HPDE6-E6E7 (cell line): Measurements from ENCODE around the gene UQCRC2.
A peak's percentile ranks its signal among the peaks of the same experiment; 100 is the strongest.
"Not testable (repeated sequence)": the region's sequence is repeated elsewhere in the genome, so short reads cannot be mapped to it uniquely, and the experiment has no call there.

Experiments used
- DNase-seq: peaks from one replicate; pipeline ENCODE4 v3.0.0; 2011; ENCODE audit warnings: missing footprints; ENCODE audit errors: extremely low spot score

Gene UQCRC2

DNA sequence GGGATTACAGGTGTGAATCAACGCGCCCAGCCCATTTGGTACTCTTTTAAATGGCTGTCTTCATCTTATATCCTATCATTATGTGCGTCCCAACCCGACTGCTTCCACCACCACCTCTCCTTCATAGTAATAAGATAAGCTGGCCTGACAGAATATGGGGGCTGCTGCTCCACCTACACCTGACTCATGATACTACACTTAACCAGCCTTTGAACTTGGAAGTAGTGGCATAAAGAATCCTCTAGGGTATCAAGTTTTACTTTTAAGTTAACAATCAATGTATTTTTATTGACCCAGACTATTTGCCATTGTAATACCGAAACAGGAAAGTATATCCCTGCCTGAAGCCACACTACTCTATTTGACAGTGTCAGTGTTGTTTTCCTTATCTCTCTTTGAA lies 28.9 kb downstream of the UQCRC2 start:
- no peak for DNase-seq

DNA sequence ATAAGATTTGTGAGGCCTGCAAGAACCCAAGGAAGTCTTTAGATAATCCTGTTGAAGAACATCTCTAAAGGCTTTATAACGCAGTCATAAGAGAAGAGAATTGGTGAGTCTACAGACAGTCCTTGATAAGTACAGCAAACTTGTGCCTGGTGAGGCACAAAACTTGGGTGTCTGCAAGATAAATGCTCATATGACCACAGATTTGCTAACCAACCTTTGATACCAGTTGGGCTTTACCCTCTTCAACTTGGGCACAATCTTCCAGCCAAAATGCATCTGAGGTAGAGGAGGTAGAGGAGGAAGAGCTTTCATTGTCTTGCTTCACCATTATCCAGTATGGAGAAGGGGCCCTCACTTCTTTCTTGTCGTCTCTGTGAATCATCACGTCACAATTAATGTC lies 30.9 kb downstream of the UQCRC2 start:
- DNase-seq: no peak

DNA sequence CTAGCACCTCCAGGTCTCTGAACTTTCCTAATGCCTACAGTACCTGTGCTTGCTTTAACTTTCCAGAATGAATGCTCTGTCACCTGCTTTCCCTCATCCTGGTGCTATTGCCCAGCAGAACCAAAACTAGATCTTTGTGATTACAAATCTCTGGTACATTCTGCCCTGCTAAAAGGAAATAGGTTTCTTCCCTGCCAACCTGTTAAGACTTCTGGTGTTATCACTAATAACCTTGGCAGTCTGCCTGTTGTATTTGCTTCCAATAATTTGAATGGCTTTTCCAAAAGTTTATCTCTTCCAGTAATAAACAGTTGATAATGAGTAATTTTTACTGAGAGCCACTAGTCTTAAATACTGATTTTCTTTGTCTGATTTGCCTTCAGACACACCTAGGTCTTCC lies 32.4 kb downstream of the UQCRC2 start:
- DNase-seq: no peak

DNA sequence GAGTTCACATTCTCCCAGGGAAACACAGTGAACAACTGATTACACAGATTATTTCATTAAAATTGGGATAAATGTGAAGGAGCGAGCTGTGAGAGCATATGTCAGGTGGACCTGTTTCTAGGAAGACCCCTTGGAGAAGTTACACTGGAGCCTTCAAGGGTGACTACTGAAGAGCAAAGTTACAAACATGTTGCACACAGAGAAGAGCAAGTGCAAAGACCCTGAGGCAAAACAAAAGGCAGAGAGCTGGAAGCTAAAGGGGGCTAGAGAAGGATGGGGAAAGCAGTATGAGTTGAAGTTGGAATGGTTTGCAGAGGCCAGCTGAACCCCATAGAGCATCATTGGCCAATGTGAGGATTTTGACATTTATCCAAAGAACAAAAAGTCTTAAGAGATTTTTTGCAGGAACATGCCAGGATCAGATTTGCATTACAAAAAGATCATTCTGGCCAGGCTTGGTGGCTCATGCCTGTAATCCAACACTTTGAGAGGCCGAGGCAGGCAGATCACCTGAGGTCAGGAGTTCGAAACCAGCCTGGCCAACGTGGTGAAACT lies 33.6 kb downstream of the UQCRC2 start:
- DNase-seq: no peak

DNA sequence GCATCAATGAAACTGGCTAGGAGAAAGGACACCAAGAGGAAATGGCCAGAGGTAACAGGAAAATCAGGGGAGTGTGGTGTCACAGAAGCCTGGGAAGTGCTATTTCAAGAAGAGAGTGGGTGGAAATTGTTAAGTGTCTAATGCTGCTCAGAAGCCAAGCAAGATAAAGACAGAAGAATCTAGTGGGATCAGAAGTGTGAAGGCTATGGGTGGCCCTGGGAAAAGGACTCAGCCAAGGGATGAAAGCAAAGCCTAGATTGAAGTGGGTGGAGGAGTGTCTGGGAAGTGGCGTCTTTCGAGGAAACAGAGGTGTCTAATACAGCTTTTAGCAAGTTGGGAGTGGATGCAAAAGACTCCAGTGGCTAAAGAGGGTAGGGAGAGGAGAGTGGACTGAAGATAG lies 34.3 kb downstream of the UQCRC2 start:
- no peak for DNase-seq

DNA sequence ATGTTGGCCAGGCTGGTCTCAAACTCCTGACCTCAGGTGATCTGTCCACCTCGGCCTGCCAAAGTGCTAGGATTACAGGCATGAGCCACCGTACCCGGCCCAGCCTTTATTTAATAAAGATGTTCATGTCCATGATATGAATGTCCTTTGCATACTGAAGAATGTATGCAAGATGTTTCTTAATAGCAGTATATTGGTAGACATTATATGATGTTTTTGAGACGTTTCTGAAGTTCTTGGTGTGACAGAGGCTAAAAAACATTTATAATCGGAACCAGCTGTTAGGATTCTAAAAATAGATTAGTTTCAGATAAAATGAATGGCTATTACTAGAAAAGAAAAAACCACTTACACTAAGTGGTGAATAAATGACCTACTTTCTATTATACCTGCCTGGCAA lies 36.0 kb downstream of the UQCRC2 start:
- no peak for DNase-seq

DNA sequence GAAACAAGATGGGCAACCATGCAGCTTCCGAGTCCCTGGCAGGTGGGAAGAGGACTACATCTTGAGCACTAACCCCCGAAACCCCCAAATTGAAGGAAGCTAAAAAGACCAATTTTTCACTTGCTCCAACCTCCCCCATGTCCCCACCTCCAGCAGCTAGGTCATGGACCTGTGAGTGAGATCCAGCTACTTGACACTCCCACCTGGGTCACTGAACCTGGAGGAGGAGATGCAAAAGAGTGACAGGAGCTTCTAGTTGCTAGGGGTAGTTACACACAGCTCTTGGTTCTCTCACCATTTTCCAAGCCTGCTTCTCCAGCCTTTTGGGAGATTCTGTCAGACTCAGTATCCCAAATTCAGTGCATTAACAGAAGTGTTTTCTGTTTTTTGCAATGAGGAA lies 36.6 kb downstream of the UQCRC2 start:
- DNase-seq: no peak

DNA sequence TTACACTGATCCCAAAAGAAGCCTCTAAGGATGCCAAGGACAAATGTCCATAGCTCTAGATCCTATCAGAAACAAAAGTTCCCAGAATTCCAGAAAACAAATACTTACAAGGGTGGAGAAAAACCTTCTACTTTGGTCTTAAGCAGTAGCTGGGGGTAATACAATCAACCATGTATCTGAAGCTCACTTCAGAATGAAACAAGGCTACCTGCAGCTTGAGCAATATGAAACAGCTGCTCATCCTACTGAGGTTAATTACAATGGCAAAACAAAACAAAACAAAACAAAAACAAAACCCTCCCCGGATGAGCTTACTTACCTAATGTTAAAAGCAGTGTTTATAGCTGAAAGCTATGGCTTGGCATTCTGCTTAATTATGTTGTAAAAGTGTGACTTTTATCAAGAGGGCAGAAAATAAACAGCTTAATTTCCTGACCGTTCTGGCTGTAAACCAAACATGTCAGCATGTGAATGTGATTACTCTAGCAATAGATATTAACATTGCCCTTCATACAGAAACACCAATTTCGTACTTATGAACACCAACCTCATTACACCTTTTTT lies 37.3 kb downstream of the UQCRC2 start:
- DNase-seq: no peak

DNA sequence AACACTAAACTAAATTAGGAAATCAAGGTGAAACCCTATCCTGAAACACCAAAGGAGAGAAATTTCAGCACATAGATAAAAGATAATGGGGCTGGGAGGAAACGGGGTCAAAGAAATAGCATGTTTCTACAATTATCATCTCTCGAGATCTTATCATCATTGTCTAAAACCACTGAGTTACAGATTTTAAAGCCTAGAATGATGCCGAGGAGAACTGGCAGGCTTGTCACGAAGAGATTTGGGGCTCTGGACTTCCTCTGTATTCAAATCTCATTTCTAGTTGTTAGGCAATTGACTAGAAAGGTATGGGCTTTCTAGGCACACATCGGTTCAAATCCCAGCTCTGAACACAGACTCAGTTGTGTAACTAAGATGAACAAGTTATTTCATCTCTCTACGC lies 38.5 kb downstream of the UQCRC2 start:
- no peak for DNase-seq

DNA sequence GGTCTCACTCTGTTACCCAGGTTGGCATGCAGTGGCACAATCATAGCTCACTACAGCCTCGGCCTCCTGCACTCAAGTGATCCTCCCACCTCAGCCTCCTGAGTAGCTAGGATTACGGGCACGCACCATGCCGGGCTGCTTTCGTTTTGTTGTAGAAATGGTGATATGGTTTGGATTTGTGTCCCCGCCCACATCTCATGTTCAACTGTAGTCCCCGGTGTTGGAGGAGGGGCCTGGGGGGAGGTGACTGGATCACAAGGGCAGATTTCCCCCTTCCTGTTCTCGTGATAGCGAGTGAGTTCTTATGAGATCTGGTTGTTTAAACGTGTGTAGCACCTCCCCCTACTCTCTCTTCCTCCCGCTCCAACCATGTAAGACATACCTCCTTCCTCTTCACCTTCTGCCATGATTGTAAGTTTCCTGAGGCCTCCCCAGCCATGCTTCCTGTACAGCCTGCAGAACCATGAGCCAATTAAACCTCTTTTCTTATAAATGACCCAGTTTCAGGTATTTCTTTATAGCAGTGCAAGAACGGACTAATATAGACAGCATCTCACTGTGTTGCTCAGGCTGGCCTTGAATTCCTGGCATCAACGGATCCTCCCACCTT lies 41.8 kb downstream of the UQCRC2 start:
- no peak for DNase-seq

DNA sequence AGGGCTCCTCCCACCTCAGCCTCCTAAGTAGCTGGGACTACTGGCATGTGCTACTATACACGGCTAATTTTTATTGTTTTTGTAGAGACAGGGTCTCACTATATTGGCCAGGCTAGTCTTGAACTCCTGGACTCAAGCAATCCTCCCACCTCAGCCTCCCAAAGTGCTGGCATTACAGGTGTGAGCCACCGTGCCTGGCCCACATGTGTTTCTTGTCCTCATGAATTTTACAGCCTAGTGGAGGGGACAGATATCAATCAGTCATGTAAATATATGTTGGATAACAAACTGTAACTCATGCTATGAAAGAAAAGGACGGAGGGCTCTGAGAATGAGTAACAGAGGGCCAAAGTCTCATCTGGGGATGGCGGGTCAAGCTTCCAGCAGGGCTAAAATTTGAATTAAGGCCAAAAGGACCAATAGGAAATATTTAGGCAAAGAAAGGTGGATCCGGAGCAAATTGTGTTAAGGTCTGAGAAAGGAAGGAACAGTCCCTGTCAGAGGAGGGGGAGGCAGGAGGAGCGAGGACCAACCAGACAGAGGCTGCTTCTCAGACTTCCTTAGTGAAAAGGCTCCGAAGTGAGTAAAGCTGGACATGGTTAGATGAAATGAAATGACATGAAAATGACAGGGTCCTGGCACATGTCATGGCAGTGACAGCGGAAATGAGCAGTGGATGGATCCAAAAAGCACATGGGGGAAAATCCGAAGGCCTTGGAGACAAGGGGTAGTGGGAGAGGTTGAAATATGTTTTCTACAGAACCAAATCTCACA lies 43.9 kb downstream of the UQCRC2 start:
- no peak for DNase-seq

DNA sequence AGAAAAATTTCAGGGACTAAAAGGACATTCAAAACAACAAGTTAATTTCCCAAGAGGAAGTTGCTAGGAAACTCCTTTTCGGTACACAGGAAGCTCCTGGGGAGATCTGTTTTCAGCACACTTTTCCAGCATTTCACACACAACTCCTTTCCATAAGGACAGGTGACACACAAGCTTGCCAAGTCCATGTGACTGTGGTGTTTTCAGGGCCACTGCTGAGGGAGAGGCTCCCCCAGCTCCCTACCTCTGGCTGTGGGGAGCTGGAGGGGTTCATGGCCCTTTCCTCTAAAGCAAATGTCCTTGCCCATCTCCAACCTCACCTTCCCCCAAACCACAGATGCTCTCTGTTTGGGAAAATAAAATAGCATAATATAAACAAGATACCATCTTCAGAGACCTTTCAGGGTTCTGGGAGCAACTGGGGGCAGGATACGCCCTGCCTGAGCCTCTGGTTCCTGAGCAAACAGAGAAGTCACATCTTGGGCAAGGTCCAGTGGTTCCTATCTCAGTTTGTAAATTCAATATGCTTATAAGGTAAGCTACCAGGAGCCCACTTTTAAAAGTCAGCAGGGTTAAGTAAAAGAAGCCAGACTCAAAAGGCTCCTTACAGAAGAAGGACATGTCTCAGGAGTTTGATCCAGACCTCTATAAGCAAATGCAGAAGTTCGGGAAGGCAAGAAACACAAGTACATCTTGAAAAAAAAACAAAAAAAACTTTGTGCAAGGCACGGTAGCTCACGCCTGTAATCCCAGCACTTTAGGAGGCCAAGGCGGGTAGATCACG lies 44.7 kb downstream of the UQCRC2 start:
- no peak for DNase-seq

DNA sequence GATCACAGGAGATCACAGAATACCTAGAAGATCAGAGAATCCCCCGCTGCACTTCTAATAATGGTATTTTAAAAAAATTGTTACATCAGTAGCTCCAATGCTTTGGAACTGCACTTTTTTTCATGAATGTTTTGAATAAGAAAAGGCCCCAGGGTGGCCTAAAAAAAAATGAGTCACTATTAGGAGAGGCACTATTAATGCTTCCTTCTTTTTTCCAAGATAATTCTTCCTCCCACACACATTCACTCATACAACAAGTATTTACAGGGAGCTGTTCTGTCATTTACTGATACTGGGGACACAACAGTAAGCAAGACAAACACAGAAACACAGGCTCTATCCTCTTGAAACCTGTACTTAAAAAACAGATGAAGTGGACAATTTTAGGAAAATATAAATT lies 48.4 kb downstream of the UQCRC2 start:
- peak; percentile 49 for DNase-seq

DNA sequence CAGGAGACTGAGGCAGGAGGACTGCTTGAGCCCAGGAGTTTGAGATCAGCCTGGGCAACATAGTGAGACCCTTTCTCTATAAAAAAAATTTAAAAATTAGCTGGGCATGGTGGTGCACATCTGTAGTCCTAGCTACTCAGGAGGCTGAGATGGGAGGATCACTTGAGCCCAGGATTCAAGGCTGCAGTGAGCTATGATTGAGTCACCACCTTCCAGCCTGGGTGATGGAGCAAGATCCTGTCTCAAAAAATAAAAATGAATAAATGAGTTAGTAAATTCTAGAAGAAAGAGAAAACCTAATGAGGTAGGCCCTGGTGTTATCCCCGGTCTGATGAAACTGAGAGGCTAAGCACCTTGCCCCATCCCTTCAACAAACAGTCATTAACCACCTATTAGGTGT lies 48.9 kb downstream of the UQCRC2 start:
- not testable (repeated sequence) for DNase-seq

DNA sequence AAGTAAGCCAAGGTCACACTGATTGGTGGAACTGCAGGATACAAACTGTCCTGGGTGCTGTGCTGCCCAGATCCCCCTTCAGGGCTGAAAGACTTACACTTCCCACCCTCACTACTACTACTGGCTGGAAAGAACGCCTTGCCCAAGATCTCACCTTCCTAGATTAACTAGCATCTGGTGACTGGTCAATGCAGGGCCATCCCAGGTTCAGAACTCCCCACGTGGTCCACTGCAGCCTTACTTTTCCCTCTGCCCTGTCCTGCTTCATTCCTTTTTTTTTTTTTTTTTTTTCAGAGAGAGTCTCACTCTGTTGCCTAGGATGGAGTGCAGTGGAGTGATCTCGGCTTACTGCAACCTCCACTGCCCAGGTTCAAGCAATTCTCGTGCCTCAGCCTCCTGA lies 50.0 kb downstream of the UQCRC2 start:
- DNase-seq: no peak

DNA sequence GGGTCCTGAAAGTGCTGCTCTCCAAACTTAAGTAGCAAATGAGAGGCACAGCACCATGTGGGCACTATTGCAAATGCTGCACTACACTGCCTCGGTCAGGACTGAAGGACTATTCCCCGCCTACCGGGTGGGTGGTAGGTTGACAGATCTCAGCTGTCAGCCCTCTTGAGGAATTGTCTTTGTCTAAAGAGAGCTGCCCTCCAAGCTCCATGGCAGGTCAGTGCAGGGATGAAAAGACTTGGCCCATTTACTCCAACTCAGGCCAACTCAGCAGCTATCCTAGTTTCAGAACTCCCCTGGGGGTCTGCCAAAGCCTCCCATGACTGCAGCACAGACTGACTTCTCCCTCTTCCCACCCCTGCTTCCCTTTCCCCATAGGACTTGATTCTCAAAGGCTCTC lies 51.2 kb downstream of the UQCRC2 start:
- no peak for DNase-seq

DNA sequence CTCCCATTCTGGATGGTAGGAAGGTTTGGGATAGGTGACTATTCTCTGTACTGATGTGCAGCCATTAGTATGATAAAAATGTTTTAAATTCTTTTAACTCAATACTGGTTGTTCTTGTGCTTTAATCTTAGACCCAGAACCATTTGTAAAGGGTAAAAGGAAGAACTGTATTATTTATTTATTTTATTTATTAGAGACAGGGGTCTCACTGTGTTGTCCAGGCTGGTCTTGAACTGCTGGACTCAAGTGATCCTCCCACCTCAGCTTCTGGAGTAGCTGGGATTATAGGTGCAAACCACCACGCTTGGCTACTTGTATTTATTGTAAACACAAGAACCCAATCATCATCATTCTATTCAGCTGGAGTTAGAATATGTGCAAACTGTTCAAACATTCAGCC lies 52.6 kb downstream of the UQCRC2 start:
- DNase-seq: no peak

DNA sequence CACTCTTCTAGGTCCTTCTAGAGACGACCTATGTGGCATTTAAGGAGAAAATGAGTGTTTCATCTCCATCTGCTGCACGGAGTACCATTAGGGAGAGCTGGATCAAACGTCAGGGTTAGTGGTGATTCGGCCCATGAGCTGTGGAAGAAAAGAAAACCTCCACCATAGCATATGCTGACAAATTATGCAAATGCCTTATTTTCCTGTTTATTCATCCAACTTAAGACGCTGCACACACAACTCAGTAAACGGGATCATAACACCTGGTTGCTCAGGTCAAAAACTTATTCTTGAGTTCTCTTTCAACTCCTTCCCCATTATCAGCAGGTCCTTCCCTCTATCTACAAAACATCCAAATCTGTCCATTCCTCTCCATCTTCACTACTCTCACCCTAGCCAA lies 53.5 kb downstream of the UQCRC2 start:
- DNase-seq: no peak

DNA sequence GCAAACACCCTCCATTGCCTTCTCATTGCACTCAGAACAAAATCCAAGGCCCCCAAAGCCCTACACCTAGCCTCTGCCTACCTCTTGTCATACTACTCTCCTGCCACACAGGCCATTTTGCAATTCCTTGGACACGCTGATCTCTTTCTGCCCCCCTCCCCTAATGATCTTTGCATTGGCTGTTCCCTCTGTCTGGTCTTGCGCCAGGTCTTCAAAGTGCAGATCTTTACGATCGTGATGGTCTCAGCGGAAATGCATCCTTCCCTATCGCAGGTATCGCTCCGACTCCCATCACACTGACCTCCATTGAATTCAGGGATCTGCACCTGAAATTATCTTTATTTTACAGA lies 54.0 kb downstream of the UQCRC2 start:
- no peak for DNase-seq

DNA sequence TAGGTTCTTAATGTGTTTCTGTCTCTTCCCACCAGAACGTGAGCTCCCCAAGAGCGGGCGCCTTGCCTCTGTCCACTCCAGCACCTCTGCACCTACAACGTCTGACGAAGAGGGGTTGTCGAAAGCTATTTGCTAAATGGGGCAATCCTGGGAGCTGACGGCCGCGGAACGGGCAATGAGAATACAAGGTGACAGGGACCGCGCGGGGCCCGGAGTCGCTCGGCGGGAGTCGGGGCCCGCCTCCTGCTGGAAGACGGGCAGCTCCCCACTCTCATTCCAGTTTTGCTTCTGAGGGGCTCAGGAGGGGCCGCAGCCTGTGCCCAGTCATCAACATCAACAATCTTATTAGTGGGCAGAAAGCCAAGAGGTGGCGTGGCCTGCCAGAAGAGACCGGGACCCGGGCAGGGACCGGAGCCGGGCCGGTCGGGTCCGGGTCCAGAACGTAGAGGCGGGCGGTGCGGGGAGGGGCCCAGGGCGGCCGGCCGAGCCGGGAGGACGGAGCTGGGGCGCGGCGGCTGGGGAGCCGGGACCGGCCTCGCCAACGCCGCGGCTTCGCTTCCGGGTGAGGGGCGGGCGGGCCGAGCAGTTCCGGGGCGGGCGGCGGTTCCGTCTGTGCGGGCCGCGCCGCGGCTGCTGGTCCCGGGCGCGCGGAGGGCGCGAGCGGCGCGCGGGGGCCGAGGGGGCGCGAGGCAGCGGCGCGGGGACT lies 54.5 kb downstream of the UQCRC2 start, which contains the start of gene MOSMO:
Gene MOSMO, plus strand, starts transcription at position 603 of the 706 bp plus-strand sequence. CDS start 191 bp downstream, outside the sequence.
- peak; percentile 57 for DNase-seq

DNA sequence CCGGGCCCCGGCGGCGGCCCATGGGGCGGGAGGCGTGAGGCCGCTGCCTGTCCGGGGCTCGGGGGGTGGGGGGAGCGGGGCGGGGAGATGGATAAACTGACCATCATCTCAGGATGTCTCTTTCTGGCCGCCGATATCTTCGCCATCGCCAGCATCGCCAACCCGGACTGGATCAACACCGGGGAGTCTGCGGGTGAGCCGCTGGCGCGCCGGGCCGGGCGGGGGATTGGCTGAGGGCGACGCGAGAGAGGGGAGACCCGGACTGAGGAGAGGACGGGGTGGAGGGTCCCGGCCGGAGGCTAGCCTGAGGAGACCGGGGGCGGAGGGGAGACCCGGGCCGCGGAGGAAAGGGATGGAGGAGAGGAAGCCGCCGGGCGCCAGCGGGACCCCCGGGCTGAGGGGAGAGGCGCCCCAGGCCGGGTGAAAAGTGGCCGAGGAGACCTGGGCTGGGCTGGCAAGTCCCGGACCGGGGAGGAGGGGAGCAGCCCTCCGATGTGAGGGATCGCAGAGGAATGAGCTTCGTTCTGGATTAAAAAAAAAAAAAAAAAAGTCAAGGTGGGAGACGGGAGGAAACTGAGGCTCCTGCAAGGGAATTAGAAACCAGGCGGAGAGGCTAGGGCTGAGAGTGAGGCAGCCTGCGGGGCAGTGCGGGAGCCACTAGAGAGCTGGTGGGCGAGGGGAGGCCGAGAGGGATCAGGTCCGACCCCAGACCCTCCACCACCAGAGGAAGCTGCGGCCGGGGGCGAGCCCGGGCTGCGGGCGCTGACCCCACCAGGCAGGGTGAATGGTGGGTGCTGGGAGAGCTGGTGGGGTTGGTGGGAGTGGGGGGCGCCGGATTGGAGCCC lies 55.3 kb downstream of the UQCRC2 start:
- DNase-seq: peak; percentile 19
